Hepatocyte (in vitro differentiated cells): ENCODE measurements around the gene RCL1. TPM values are rescaled to one million over a fixed set of nuclear protein-coding genes. Genes with fewer than 3 reads are reported as not detected.

Experiments
- DNase-seq: peaks from one replicate; pipeline ENCODE4 v3.0.0-alpha.2; 2016; ENCODE audit warnings: low spot score
- H2AFZ ChIP-seq: fragments of 200-600 bp; sonication (generic); 2 replicates; pipeline ENCODE4 v1.6.0; 2016; ENCODE audit warnings: antibody characterized with exemption, mild to moderate bottlenecking
- H3K27ac ChIP-seq: fragments of 200-600 bp; sonication (generic); 2 replicates; pipeline ENCODE4 v1.5.1; 2016; ENCODE audit warnings: mild to moderate bottlenecking
- H3K27me3 ChIP-seq: fragments of 200-600 bp; sonication (generic); 2 replicates; pipeline ENCODE4 v1.6.1; 2016
- H3K36me3 ChIP-seq: fragments of 200-600 bp; sonication (generic); replicated peaks from 2 replicates; pipeline ENCODE4 v1.5.1; 2016; ENCODE audit warnings: low read depth; ENCODE audit not compliant: insufficient read depth
- H3K4me1 ChIP-seq: fragments of 200-600 bp; sonication (generic); 2 replicates; pipeline ENCODE4 v1.5.1; 2016; ENCODE audit warnings: mild to moderate bottlenecking, moderate library complexity; ENCODE audit not compliant: insufficient read depth
- H3K4me2 ChIP-seq: fragments of 200-600 bp; sonication (generic); 2 replicates; pipeline ENCODE4 v1.6.0; 2016
- H3K4me3 ChIP-seq: fragments of 200-600 bp; sonication (generic); 2 replicates; pipeline ENCODE4 v1.5.1; 2016; ENCODE audit warnings: mild to moderate bottlenecking
- H3K79me2 ChIP-seq: fragments of 200-600 bp; sonication (generic); 2 replicates; pipeline ENCODE4 v1.6.0; 2017; ENCODE audit warnings: mild to moderate bottlenecking
- H3K9me2 ChIP-seq: fragments of 200-600 bp; sonication (generic); replicated peaks from 2 replicates; pipeline ENCODE4 v1.6.0; 2017; ENCODE audit warnings: mild to moderate bottlenecking; ENCODE audit not compliant: insufficient read depth
- H3K9me3 ChIP-seq: fragments of 200-600 bp; sonication (generic); 2 replicates; pipeline ENCODE4 v1.5.1; 2016; ENCODE audit warnings: low read depth, mild to moderate bottlenecking
- H4K20me1 ChIP-seq: fragments of 200-600 bp; sonication (generic); 2 replicates; pipeline ENCODE4 v1.6.0; 2016; ENCODE audit warnings: mild to moderate bottlenecking; ENCODE audit not compliant: insufficient read depth, poor library complexity, severe bottlenecking
- EZH2 ChIP-seq: fragments of 200-600 bp; sonication (generic); IDR thresholded peaks from 2 replicates; pipeline ENCODE4 v1.6.1; 2016; ENCODE audit warnings: antibody characterized with exemption, mild to moderate bottlenecking, borderline replicate concordance
- EZH2phosphoT487 ChIP-seq: fragments of 200-600 bp; sonication (generic); IDR thresholded peaks from one replicate; pipeline ENCODE4 v1.6.1; 2018; ENCODE audit warnings: antibody characterized with exemption, mild to moderate bottlenecking, low read depth, moderate library complexity; ENCODE audit not compliant: unreplicated experiment, severe bottlenecking
- WGBS: methylation state at CpG from one replicate; pipeline ENCODE4 v1.1.6; 2016; ENCODE audit warnings: low lambda C conversion rate; ENCODE audit errors: missing lambda C conversion rate; 5-methylcytosine and 5-hydroxymethylcytosine counted together
- polyA plus RNA-seq: library from polyadenylated mRNA; unstranded; fragments of >200 nt; fragmentation: Nextera tagmentation; extraction: Ambion mirVana; gene quantifications from 2 replicates; pipeline ENCODE4 v1.2.1, GENCODE V29; 2016
- total RNA-seq: library from RNA; depleted of rRNA; stranded (reverse); fragments of >200 nt; gene quantifications from 2 replicates; pipeline ENCODE4 v1.2.3, GENCODE V29; 2014
- TF ChIP-seq, protein P1 (sequence below): fragments of 200-600 bp; sonication (generic); IDR thresholded peaks from 2 replicates; pipeline ENCODE4 v1.5.1; 2016; ENCODE audit warnings: antibody characterized with exemption, mild to moderate bottlenecking; ENCODE audit not compliant: poor library complexity

RCL1 gene
- total RNA-seq (25.6 and 38.9 TPM in 2 replicates), polyA plus RNA-seq (20.9 and 30.1 TPM in 2 replicates)

- H3K27me3 ChIP-seq = peaks cover 2% of the 10 kb centered on the region
- peak within 1 kb of the TSS; percentile 78 for H2AFZ ChIP-seq
- peaks cover 44% of the 10 kb centered on the region for H3K79me2 ChIP-seq
- DNase-seq = peak; percentile 98
- no peaks in the 10 kb centered on the region for H4K20me1 ChIP-seq
- peak within 1 kb of the TSS; percentile 88 for H3K4me2 ChIP-seq
- WGBS = under 1% methylated on average over 60 of the region's 106 CpGs
- H3K4me1 ChIP-seq = peaks cover 11% of the 10 kb centered on the region
- peak within 1 kb of the TSS; percentile 69 for H3K4me3 ChIP-seq
- H3K9me2 ChIP-seq = no peaks in the 10 kb centered on the region
- H3K9me3 ChIP-seq = no peaks in the 10 kb centered on the region
- TF ChIP-seq EZH2phosphoT487 (no peak), EZH2 (no peak)
- TF ChIP-seq, protein P1, sequence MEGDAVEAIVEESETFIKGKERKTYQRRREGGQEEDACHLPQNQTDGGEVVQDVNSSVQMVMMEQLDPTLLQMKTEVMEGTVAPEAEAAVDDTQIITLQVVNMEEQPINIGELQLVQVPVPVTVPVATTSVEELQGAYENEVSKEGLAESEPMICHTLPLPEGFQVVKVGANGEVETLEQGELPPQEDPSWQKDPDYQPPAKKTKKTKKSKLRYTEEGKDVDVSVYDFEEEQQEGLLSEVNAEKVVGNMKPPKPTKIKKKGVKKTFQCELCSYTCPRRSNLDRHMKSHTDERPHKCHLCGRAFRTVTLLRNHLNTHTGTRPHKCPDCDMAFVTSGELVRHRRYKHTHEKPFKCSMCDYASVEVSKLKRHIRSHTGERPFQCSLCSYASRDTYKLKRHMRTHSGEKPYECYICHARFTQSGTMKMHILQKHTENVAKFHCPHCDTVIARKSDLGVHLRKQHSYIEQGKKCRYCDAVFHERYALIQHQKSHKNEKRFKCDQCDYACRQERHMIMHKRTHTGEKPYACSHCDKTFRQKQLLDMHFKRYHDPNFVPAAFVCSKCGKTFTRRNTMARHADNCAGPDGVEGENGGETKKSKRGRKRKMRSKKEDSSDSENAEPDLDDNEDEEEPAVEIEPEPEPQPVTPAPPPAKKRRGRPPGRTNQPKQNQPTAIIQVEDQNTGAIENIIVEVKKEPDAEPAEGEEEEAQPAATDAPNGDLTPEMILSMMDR = no peak
- H3K27ac ChIP-seq = peak within 1 kb of the TSS; percentile 90
- no peaks in the 10 kb centered on the region for H3K36me3 ChIP-seq
Observed at GRCh38 chr9:4792572-4793458, at the start of gene RCL1. TSS of gene RCL1 (plus strand) at chr9:4792944. CDS start at chr9:4793092, 148 bp downstream.

- no peak for TF ChIP-seq EZH2phosphoT487
- TF ChIP-seq EZH2 = no peak
- TF ChIP-seq, protein P1 = no peak
- H3K27ac ChIP-seq = no peak overlapping the region
- H3K9me2 ChIP-seq = no peaks in the 10 kb centered on the region
- peaks cover 5% of the 10 kb centered on the region for H4K20me1 ChIP-seq
- no peak for DNase-seq
- no peak overlapping the region for H3K4me3 ChIP-seq
- 76% methylated on average over 5 of the region's 5 CpGs for WGBS
- H3K4me2 ChIP-seq = no peak overlapping the region
- peaks cover 19% of the 10 kb centered on the region for H3K79me2 ChIP-seq
- no peaks in the 10 kb centered on the region for H3K9me3 ChIP-seq
- H3K27me3 ChIP-seq = no peaks in the 10 kb centered on the region
- peaks cover 15% of the 10 kb centered on the region for H3K4me1 ChIP-seq
- H2AFZ ChIP-seq = no peak overlapping the region
- no peaks in the 10 kb centered on the region for H3K36me3 ChIP-seq
Observed at GRCh38 chr9:4743131-4743875, 49.4 kb upstream of the RCL1 start.

DNA sequence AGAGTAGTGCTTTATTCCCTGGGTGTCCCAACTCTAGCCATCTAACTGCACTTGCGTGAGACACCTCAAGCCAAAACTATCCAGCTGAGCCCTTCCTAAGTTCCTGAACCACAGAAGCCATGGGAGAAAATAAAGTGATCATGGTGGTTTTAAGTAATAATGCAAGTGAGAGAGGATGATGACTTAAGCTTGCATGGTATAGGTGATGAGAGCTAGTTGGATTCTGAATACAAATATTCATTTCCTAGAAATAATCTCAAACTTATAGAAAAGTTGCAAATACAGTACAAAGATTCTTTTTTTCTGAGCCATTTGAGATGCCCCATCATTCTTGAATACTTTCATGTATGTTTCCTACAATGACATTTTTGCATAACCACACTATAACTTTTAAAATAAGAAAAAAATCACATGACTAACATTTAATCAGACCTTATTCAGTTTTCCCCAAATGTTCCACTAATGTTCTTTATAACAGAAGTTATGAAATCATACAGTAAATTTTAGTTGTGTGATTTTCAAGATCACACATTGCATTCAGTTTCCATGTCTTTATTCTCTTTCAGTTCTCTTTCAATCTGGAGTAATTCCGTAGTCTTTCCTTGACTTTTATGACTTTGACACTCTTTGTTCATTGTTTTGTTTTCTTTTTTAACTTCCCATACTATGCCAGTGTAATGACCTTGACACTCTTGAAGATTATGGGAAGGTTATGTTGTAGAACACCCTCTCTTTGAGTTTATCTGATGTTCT, 46.3 kb upstream of the RCL1 start:
- DNase-seq = no peak
- Histone ChIP-seq H3K79me2 (no peaks in the 10 kb centered on the region), H3K4me1 (peaks cover 14% of the 10 kb centered on the region), H3K9me3 (no peaks in the 10 kb centered on the region), H3K27ac (no peak overlapping the region), H3K4me3 (no peak overlapping the region), H3K9me2 (no peaks in the 10 kb centered on the region), H3K36me3 (no peaks in the 10 kb centered on the region), H2AFZ (no peak overlapping the region), H3K4me2 (no peak overlapping the region), H4K20me1 (no peaks in the 10 kb centered on the region), H3K27me3 (no peaks in the 10 kb centered on the region)
- TF ChIP-seq, protein P1 = no peak
- TF ChIP-seq EZH2phosphoT487 (no peak), EZH2 (no peak)
- 88% methylated on average over 2 of the region's 2 CpGs for WGBS
